Vagina (tissue), 2 donors: ENCODE results near the gene RASD1.

Source experiments
- POLR2A ChIP-seq, 2 donors: fragments of 450-650 bp; IDR thresholded peaks; one replicate each; pipeline ENCODE4 v1.6.1; 2017; ENCODE audit warnings: antibody characterized with exemption in 2 of 2, mild to moderate bottlenecking in 2 of 2, moderate library complexity in 2 of 2
- POLR2AphosphoS5 ChIP-seq, 2 donors: sonication (generic); formaldehyde crosslinking; IDR thresholded peaks; one replicate each; pipeline ENCODE4 v1.9.0; 2017; ENCODE audit warnings: antibody characterized with exemption in 2 of 2, mild to moderate bottlenecking in 2 of 2, low read depth in 1 of 2; ENCODE audit not compliant: insufficient read depth in 1 of 2
- TF ChIP-seq, protein P1 (sequence below), 3 experiments: fragments of 450-650 bp in 2 of 3; fragments of 200-600 bp in 1 of 3; sonication (generic) in 1 of 3; IDR thresholded peaks; one replicate each; pipeline ENCODE4 v1.5.1; 2017 to 2019; ENCODE audit warnings: antibody characterized with exemption in 3 of 3, mild to moderate bottlenecking in 2 of 3, moderate library complexity in 2 of 3

DNA sequence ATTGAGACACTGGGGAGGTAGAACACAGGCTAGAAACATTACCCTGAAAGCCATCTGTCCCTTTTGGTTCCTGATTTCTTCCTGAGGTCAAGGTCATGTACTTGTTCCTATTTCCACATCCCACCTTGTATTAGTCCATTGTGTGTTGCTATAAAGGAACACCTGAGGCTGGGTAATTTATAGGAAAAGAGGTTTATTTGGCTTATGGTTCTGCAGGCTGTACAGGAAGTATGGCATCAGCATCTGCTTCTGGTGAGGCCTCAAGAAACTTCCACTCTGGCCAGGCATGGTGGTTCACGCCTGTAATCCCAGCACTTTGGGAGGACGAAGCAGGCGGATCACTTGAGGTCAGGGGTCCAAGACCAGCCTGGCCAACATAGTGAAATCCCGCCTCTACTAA, 26.8 kb downstream of the RASD1 start:
- TF ChIP-seq, protein P1, sequence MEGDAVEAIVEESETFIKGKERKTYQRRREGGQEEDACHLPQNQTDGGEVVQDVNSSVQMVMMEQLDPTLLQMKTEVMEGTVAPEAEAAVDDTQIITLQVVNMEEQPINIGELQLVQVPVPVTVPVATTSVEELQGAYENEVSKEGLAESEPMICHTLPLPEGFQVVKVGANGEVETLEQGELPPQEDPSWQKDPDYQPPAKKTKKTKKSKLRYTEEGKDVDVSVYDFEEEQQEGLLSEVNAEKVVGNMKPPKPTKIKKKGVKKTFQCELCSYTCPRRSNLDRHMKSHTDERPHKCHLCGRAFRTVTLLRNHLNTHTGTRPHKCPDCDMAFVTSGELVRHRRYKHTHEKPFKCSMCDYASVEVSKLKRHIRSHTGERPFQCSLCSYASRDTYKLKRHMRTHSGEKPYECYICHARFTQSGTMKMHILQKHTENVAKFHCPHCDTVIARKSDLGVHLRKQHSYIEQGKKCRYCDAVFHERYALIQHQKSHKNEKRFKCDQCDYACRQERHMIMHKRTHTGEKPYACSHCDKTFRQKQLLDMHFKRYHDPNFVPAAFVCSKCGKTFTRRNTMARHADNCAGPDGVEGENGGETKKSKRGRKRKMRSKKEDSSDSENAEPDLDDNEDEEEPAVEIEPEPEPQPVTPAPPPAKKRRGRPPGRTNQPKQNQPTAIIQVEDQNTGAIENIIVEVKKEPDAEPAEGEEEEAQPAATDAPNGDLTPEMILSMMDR (IDR thresholded peaks at IDR 0.05) = no peak
- TF ChIP-seq POLR2A (IDR thresholded peaks at IDR 0.05) (no peak), POLR2AphosphoS5 (IDR thresholded peaks at IDR 0.05; ENCODE audit: insufficient read depth in 1 of 2, low read depth in 1 of 2) (no peak)
